Fibroblast of villous mesenchyme (primary cell): ENCODE data around the gene ACOXL. TPM values are rescaled to one million over a fixed set of nuclear protein-coding genes. Genes with fewer than 3 reads are reported as not detected.

Experiments used
- DNase-seq: peaks from one replicate; pipeline ENCODE4 v3.0.0-alpha.2; 2010; ENCODE audit warnings: low read depth
- H3K4me3 ChIP-seq: 2 replicates; pipeline ENCODE4 v1.5.1; 2011; ENCODE audit warnings: low read depth, mild to moderate bottlenecking, low read length
- total RNA-seq: library from RNA; depleted of rRNA; stranded (reverse); fragments of >200 nt; gene quantifications from 2 replicates; pipeline ENCODE4 v1.2.3, GENCODE V29; 2012
- TF ChIP-seq, protein P1 (sequence below): IDR thresholded peaks from 2 replicates; pipeline ENCODE4 v1.5.1; 2012; ENCODE audit warnings: low read depth, mild to moderate bottlenecking, low read length; ENCODE audit not compliant: insufficient read depth

ACOXL gene
- total RNA-seq, 1 donor, result not detected

DNA sequence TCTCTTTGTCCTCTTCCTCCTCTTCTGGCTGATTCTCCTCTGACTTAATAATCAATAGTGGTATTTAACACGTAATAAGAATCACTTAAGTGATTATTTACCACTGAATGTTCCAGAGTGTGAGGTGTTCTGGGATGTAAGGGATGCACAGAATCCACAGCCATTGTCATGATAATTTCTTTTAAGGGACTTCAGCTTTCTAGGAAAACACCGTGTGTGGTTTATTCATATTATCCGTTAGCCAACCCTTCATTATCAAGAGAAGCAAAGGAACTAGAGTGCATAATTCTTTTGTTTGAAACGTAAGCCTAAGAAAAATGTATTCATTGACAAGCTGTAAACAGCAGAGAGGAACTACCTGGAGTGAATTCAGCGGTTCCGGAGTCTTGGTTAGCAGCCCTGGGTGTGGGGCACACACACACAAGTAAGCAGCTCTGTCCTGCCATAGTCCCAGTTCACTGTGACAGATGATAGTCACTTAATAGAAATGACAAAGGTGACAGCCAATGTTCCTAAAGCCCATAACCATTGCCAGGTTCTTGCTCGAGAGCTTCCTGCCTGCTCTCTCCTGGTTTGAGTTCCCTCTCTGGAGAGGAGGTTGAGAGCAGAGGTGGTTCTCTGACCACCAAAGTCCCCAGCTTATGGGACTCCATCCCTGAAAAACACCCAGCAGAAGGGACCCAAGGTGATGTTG lies 101.9 kb downstream of the ACOXL start:
- no peak overlapping the region for H3K4me3 ChIP-seq
- DNase-seq, result no peak
- TF ChIP-seq, protein P1, sequence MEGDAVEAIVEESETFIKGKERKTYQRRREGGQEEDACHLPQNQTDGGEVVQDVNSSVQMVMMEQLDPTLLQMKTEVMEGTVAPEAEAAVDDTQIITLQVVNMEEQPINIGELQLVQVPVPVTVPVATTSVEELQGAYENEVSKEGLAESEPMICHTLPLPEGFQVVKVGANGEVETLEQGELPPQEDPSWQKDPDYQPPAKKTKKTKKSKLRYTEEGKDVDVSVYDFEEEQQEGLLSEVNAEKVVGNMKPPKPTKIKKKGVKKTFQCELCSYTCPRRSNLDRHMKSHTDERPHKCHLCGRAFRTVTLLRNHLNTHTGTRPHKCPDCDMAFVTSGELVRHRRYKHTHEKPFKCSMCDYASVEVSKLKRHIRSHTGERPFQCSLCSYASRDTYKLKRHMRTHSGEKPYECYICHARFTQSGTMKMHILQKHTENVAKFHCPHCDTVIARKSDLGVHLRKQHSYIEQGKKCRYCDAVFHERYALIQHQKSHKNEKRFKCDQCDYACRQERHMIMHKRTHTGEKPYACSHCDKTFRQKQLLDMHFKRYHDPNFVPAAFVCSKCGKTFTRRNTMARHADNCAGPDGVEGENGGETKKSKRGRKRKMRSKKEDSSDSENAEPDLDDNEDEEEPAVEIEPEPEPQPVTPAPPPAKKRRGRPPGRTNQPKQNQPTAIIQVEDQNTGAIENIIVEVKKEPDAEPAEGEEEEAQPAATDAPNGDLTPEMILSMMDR, result no peak

DNA sequence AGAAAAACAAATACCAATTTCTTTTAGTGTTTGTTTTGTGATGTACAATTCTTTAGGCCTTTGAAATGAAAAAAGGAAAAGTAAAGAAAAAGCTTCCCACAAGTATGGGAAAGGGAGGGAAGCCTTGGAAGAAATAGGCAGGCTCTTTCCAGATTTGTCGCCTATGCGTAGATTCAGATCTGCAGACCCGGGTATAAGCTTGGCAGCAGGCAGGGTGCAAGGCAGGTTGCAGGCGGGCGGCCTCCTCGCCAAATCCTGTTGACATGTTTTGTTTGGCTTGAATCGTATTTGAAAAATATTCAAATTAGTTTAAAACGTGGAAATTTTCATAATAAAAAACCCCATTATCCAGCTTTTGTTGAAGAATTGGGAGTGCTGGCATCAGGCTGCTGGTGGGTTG lies 104.3 kb downstream of the ACOXL start:
- no peak for DNase-seq
- no peak overlapping the region for H3K4me3 ChIP-seq
- TF ChIP-seq, protein P1, result no peak

DNA sequence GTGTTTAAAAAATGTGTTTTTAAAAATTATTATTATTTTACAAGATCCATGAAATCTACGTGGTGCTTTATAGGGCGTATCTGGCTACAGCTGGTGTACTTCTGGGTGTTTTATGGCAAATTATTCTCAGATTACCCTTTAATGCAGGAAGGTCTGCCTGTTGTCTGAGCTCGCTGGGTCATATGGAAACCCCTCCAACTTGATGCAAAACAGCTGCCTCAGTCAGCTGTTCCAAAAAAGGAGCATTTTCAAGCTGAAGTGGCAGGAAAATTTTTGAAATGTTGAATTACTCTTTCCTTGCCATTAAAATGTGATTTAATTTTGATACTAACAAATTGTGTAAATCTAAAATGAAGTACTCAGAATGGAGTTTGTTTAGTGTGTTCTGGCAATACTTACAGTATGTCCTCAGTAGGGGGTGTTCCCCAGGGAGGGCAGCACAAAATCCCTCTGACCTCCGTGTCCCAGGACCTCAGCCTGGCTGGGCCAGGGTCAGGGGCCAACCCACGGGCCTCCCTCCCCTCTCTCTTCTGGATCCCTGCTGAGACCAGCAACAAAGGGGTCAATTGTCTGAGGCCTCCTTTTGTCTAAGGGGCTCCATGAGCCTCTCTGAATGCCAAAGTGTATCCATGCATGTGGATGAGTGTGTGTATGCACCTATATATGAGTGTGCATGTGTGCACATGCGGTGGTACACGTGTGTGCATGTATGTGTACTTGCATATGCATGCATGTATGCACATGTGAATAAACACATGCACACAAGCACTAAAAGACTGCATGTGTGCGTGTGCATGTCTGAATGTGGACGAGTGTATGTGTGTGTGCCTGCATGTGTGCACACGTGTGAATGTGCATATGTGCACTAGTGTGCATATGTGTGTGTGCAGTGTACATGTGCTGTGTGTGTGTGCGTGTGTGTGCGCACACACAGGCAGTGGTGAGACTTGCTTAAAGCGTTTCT lies 105.4 kb downstream of the ACOXL start:
- TF ChIP-seq, protein P1, result no peak
- no peak overlapping the region for H3K4me3 ChIP-seq
- DNase-seq, result no peak

DNA sequence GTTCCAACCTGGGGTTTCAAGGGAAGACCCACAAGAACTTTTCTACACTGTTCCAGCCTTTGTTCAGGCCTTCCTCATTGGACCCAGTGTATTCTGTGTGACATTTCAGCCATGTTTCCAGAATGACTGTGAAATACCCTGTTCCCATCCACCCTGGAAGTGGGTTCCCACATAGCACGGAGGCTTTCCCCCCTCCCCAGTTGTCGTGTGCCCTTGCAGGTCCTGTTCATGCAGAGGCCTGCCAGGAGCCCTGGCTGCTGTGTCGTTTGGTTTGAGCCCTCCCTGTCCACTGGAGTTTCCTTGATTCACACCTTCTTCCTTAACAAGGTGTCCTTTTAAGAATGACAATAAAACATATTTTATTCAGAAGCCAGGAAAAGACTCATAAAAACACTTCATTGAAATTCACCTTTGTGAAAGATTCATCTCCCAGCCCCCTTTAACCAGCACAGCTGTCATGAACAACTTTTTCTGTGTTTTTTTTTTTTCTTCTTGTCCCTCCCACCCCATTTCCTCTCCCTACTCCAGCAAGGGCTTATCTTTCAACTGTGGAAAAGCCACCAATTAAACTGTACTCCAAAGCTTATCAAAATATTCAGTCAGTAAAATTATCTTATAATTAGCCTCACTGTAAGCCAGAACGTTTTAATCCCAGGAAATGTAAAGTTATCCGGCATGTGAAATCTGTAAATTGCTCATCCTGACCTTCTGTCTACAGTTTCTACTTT lies 106.4 kb downstream of the ACOXL start:
- DNase-seq, result no peak
- no peak overlapping the region for H3K4me3 ChIP-seq
- TF ChIP-seq, protein P1, result no peak

DNA sequence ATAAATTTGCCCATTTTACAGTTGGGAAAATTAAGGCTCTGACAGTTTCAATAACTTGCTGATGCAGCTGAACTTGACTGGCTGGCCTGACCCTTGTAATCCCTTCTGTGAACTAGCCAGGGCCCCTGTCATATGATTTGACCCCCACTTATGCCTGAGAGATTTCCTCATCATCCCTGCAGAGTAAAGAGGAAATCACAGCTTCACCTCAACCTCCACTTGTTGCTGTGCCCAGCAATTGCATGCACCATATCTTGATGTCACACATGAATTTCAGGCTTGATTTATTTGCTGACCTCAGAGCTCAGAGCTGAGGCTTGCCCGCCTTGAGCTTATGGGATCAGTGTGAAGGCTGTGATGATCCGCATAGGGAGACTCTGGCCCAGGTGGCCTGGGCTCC lies 108.1 kb downstream of the ACOXL start:
- TF ChIP-seq, protein P1, result no peak
- H3K4me3 ChIP-seq, result no peak overlapping the region
- no peak for DNase-seq

DNA sequence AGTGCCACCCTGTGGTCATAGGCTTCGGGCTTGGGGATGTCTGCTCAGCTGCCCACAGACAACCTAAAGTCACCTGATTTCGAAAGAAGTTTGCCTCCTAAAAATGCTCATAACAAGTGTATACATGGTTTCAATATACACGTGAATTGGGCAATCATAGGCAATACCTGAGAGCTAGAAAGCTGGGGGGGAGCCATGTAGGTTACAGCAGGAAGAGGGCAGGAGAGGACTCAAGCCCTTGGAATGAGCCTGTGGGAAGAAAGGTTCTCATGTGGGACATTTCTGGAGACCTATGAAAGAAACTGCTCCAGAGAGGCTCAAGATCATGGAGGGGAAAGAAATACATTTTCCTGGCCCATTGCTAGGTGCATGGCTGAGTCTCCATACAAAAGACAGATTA lies 109.7 kb downstream of the ACOXL start:
- TF ChIP-seq, protein P1, result no peak
- no peak for DNase-seq
- no peak overlapping the region for H3K4me3 ChIP-seq
